GM21717 (cell line): ENCODE data around the gene SLF1.

Source experiments
- ATAC-seq: cut with Tn5 transposase; IDR thresholded peaks from one replicate; pipeline ENCODE4 v1.9.1; 2021; ENCODE audit warnings: mild to moderate bottlenecking, moderate library complexity; ENCODE audit not compliant: unreplicated experiment

SLF1 gene

GRCh38 chr5:94707359-94707758 is 88.9 kb downstream of the SLF1 start:
- no peak for ATAC-seq

GRCh38 chr5:94709277-94709676 is 90.8 kb downstream of the SLF1 start:
- no peak for ATAC-seq

- no peak for ATAC-seq
These were observed 93.3 kb downstream of the SLF1 start for GRCh38 chr5:94711785-94712184.

GRCh38 chr5:94715768-94716167 is 97.3 kb downstream of the SLF1 start:
- no peak for ATAC-seq

- ATAC-seq: no peak
These were observed 106.7 kb downstream of the SLF1 start for GRCh38 chr5:94725142-94725541.

GRCh38 chr5:94731471-94731870 is 113.0 kb downstream of the SLF1 start:
- no peak for ATAC-seq

- ATAC-seq: no peak
These were observed 118.0 kb downstream of the SLF1 start for GRCh38 chr5:94736498-94736897.

GRCh38 chr5:94740286-94740685 is 121.8 kb downstream of the SLF1 start:
- ATAC-seq: no peak

- no peak for ATAC-seq
These were observed 124.4 kb downstream of the SLF1 start for GRCh38 chr5:94742852-94743251.

- ATAC-seq: no peak
These were observed 126.4 kb downstream of the SLF1 start for GRCh38 chr5:94744906-94745305.

- ATAC-seq: peak; percentile 76
These were observed 127.6 kb downstream of the SLF1 start for GRCh38 chr5:94745786-94746730.

- peak; percentile 49 for ATAC-seq
These were observed 128.3 kb downstream of the SLF1 start for GRCh38 chr5:94746731-94747124.
